Medulla oblongata (tissue), 1 donor: ENCODE measurements around the gene SLAMF7.
"Not testable (repeated sequence)": the region's sequence is repeated elsewhere in the genome, so short reads cannot be mapped to it uniquely, and the experiment has no call there.

Experiments
- DNase-seq: peaks from one replicate; pipeline ENCODE4 v3.0.0-alpha.2; 2015; ENCODE audit errors: extremely low spot score

Gene SLAMF7, protein sequence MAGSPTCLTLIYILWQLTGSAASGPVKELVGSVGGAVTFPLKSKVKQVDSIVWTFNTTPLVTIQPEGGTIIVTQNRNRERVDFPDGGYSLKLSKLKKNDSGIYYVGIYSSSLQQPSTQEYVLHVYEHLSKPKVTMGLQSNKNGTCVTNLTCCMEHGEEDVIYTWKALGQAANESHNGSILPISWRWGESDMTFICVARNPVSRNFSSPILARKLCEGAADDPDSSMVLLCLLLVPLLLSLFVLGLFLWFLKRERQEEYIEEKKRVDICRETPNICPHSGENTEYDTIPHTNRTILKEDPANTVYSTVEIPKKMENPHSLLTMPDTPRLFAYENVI

GRCh38 chr1:160739098-160739511 is at the start of gene SLAMF7:
Gene SLAMF7 (plus strand): TSS chr1:160739247. CDS start chr1:160739302, 55 bp downstream.
- no peak for DNase-seq

DNA sequence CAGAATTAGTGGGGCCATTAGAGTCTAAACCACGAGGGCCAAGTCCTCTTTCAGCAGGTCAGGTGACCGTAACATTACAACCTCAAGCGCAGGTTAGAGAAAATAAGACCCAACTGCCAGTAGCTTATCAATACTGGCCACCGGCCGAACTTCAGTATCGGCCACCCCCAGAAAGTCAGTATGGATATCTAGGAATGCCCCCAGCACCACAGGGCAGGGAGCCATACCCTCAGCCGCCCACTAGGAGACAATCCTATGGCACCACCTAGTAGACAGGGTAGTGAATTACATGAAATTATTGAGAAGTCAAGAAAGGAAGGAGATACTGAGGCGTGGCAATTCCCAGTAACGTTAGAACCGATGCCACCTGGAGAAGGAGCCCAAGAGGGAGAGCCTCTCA is 46.7 kb upstream of the SLAMF7 start:
- DNase-seq: not testable (repeated sequence)

DNA sequence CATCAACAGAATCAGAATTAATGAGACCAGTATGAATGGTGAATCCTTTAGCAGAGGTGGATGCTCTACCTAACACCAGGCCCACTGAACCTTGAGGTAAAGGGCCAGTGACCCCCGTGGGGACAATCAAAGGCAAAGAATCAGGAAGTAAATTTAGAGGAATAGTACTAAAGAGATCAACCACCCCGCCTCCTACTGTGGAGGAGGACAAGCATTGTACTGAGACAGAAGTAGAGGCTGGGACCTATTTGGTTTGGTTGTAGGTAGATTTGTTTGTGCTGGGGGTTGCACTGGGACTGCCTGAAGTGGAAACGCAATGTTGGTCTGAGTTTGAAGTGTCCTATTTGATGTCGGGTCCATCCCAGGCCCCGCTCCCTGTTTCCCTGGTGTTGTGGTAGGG is 36.9 kb upstream of the SLAMF7 start:
- DNase-seq: no peak

- DNase-seq: no peak
Observed at GRCh38 chr1:160704250-160704649, 34.8 kb upstream of the SLAMF7 start.

DNA sequence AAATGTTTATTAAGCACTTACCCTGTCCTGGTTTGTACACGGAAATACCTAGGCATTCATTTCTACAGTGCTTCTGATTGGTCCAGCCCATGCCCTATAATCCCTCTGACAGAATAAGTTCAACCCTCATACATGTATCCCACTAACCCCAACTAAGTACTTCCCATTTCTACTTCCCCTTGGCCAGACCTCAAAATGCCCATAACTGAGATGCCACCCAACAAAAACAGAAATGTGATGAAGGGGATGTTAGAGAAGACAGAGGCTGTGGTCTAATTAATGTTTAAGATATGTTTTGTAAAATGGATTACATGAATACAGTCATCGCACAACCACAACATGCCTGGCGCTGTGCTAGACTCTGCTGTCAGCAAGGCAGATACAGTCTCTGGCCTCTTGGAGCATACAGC is 33.8 kb upstream of the SLAMF7 start:
- DNase-seq: not testable (repeated sequence)

DNA sequence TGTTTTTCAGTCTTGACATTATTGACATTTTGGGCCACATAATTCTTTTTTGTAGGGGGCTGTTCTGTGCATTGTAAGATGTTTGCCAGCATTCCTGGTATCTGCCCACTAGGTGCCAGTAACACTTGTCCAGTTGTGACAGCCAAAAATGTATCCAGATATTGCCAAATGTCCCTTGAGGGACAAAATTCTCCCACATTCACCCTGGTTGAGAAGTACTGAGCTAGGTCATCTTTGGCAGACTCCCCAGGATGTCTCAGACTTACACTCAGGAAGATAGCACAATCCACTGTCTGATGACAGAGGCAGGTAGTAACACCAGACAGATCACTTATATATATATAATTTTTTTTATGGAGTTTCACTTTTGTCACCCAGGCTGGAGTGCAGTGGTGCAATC is 33.3 kb upstream of the SLAMF7 start:
- DNase-seq: no peak

DNA sequence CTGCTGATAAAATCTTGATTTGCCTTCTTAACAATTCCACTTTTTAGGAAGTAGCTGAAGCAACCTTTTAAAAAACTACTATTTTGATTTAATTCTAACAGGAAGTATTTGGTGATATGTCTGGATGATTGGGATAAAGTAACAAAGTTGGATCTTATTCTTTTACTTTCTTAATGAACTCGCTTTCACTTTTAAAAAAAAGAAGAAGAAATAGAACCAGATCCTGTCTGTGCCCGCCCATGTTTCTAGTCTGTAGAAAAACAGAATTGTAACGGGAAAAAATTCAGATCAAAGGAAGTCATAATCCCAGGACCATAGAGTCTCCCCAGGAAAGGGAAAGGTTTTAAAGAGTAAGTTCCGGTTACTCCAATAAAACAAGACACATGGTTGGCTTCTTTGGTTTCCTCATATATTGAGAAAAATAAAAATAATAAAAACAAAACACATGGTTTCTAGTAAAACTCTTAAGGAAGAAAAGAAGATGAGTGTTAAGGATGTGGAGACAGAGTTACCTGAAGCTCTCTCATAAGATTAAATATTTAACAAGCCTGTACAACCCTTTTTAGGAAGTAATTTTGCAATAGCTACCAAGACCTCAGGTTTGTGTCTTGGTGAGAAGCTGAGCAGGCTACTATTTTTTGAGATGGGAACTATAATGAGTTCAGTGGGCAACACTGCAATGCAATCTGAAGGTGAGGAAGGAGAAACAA is 32.4 kb upstream of the SLAMF7 start:
- no peak for DNase-seq

- DNase-seq: no peak
Observed at GRCh38 chr1:160707236-160708064, 31.6 kb upstream of the SLAMF7 start.

DNA sequence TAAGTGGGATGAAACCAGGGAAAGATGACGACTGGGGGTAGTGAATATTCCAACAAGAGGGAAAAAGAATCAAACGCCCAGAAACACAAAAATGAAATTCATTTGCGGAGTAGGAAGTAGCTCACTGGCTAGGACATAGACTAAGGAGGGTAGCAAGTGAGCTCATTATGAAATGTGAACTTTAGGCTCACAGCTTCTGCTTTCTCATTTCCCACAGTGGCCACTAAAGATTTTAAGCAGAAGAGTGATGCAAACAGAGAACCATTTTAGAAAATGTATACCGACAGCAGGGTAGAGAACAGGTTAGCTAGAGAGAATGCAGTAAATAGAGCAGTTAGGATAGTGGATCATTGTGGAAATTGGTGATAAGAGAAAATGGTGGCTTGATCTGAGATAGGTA is 30.9 kb upstream of the SLAMF7 start:
- no peak for DNase-seq

DNA sequence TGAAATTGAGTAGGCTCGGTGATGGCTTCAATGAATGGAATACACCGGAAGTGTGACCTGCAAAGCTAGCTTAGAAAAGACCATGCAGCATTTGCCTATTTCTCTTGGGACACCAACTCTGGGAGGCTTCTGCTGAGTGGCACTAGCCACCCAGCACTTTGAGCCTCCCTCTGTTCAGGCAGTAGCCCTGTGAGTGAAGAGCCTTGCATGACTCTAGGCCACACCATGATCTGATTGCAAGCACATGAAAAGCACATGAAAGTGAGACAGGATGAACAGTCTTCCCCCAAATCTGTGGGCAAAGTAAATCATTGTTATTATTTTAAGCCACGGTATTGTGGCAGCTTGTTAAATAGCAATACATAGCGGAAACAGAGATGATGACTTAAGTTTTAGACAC is 30.2 kb upstream of the SLAMF7 start:
- DNase-seq: no peak

DNA sequence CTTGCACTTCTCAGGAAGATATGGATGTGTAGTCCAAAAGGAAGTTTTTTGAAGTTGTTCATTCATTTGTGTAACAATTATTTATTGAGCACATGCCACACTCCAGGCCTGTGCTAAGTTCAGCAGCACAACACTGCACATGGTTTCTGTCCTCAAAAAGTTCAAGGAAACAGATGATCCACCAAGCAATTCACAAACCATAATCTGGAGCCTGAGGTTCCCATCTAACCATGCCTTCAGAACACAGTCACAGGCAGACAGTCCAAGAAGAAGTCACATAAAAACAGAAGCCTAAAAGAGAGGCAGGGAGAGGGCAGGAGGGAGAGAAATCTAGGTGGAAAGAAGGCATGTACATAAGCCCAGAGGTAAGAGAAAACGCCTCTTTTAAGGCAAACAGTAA is 29.3 kb upstream of the SLAMF7 start:
- no peak for DNase-seq

GRCh38 chr1:160710517-160711252 is 28.4 kb upstream of the SLAMF7 start:
- DNase-seq: no peak

DNA sequence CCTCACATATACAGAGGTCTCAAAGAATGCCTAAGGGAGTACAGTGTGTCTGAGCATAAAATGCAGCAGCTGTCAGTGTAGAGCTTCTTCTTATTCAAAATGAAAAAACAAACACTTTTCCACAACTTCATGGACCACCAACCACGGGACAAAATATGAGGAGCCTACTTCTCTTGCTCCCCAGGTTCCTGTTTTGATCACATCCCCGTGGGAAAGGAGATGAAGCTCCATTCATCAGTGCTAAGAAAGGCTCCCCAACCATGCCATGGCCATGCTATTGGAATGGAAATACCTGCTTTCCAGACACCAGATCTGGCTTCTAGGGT is 27.8 kb upstream of the SLAMF7 start:
- no peak for DNase-seq

- DNase-seq: no peak
Observed at GRCh38 chr1:160711602-160712311, 27.3 kb upstream of the SLAMF7 start, which contains the start of gene CD48. Gene CD48 (minus strand): TSS chr1:160711822. CDS start chr1:160711763, 59 bp downstream.

- peak; percentile 62 for DNase-seq
Observed at GRCh38 chr1:160712525-160713080, 26.4 kb upstream of the SLAMF7 start.

DNA sequence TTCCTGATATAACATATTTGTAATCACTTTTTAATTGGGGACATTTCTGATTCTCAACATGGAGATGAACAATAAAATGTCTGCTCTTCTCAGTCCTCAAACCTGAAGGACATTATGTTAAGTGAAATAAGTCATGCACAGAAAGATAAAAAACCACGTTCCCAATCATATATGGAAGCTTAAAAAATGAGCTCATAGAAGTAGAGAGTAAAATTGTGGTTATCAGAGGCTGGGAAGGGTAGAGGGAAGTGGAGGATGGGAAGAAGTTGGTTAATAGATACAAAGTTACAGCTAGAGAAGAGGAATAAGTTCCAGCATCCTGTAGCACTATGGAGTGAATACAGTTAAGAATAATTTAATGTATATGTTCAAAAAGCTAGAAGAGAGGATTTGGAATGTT is 25.9 kb upstream of the SLAMF7 start:
- DNase-seq: no peak

DNA sequence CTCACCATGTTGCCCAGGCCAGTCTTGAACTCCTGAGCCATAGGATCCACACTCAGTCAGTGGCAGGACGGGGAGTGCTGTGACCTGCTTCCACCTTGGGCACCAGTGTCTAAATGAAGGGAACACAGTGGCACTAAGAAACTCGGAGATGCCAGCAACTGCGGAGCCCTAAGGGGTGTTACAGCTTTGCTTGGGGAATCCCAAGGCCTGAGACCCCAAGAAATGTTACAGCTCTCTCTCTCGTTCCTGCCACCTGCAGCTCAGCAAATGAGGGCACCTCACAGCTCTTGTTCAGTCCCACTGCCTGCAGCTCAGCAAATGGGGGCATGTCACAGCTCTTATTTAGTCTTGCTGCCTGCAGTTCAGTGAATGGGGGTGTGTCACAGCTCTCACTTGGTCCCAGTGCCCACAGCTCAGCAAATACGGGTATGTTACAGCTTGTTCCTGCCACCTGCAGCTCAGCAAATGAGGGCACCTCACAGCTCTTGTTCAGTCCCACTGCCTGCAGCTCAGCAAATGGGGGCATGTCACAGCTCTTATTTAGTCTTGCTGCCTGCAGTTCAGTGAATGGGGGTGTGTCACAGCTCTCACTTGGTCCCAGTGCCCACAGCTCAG is 24.9 kb upstream of the SLAMF7 start:
- DNase-seq: not testable (repeated sequence)

GRCh38 chr1:160716013-160716412 is 23.0 kb upstream of the SLAMF7 start:
- DNase-seq: no peak

DNA sequence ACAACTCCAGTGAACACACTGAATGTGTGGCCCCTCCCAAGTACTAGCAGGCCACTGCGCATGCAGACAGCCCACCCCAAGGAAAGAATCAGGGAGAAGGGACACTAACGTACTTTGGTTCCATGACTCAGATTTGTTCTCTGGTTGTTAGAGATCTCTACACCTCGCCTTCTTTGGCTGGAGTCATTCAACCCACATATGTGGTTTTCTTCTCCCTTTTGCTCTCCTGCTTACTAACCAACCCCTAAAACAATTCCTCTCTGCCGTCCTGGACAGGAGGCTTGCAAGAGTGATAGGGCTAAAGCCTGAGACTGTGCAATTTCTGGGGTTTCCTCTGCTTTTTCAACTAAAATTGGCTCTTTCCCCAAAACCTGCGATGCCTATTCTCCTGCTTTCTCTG is 21.7 kb upstream of the SLAMF7 start:
- no peak for DNase-seq

- no peak for DNase-seq
Observed at GRCh38 chr1:160718210-160718609, 20.8 kb upstream of the SLAMF7 start.
